GM21786 (cell line): ENCODE data around the gene DGKZ.
A peak's percentile ranks its signal among the peaks of the same experiment; 100 is the strongest.
"Not testable (repeated sequence)": the region's sequence is repeated elsewhere in the genome, so short reads cannot be mapped to it uniquely, and the experiment has no call there.

Experiments used
- ATAC-seq: cut with Tn5 transposase; IDR thresholded peaks from one replicate; pipeline ENCODE4 v1.9.1; 2021; ENCODE audit not compliant: unreplicated experiment

The DGKZ gene

GRCh38 chr11:46366661-46367161, 19.4 kb downstream of the DGKZ start:
- ATAC-seq = no peak

GRCh38 chr11:46367244-46367915, 20.1 kb downstream of the DGKZ start:
- ATAC-seq = peak; percentile 68

- no peak for ATAC-seq
Observed at GRCh38 chr11:46367916-46368267, 20.6 kb downstream of the DGKZ start.

GRCh38 chr11:46369458-46370152, 22.3 kb downstream of the DGKZ start:
- ATAC-seq = no peak

GRCh38 chr11:46370253-46370652, 23.0 kb downstream of the DGKZ start:
- no peak for ATAC-seq

- not testable (repeated sequence) for ATAC-seq
Observed at GRCh38 chr11:46371262-46371661, 24.0 kb downstream of the DGKZ start.

GRCh38 chr11:46372086-46372485, 24.8 kb downstream of the DGKZ start:
- ATAC-seq = no peak

GRCh38 chr11:46372501-46372900, 25.2 kb downstream of the DGKZ start:
- not testable (repeated sequence) for ATAC-seq

- ATAC-seq = no peak
Observed at GRCh38 chr11:46373787-46374740, 26.8 kb downstream of the DGKZ start.

GRCh38 chr11:46374815-46375214, 27.6 kb downstream of the DGKZ start:
- no peak for ATAC-seq

GRCh38 chr11:46375392-46376101, 28.3 kb downstream of the DGKZ start:
- no peak for ATAC-seq

GRCh38 chr11:46376258-46377050, 29.2 kb downstream of the DGKZ start:
- ATAC-seq = no peak

GRCh38 chr11:46377290-46377689, 30.0 kb downstream of the DGKZ start:
- ATAC-seq = no peak

GRCh38 chr11:46377831-46378230, 30.6 kb downstream of the DGKZ start:
- no peak for ATAC-seq

- ATAC-seq = no peak
Observed at GRCh38 chr11:46378296-46378695, 31.0 kb downstream of the DGKZ start.

GRCh38 chr11:46378811-46379481, 31.7 kb downstream of the DGKZ start:
- ATAC-seq = no peak

- ATAC-seq = not testable (repeated sequence)
Observed at GRCh38 chr11:46379482-46380293, 32.4 kb downstream of the DGKZ start.

- peak; percentile 41 for ATAC-seq
Observed at GRCh38 chr11:46380340-46381047, 33.2 kb downstream of the DGKZ start.
